ENCODE data around the gene KIAA0513. TPM values are rescaled to one million over a fixed set of nuclear protein-coding genes. Genes with fewer than 3 reads are reported as not detected.
A peak's percentile ranks its signal among the peaks of the same experiment; 100 is the strongest.

KIAA0513 gene
- total RNA-seq, 4 donors from 2014 or later = 18.5 to 41.3 (median 34.5) TPM

- Histone ChIP-seq H3K27me3 (no peaks in the 10 kb centered on the region), H3K36me3 (no peaks in the 10 kb centered on the region), H3K4me3 (no peak overlapping the region), H3K9me3 (no peaks in the 10 kb centered on the region), H3K27ac (peak overlapping the region; percentile 85 to 91 (median 88)), H3K4me1 (peaks cover 49 to 84% (median 74%) of the 10 kb centered on the region in 4 donors)
- WGBS, 2 donors (ENCODE audit: low coverage in 1 of 2) = 93 to 100% methylated on average over 3 to 11 of the region's 11 CpGs
- TF ChIP-seq POLR2AphosphoS5 (IDR thresholded peaks at IDR 0.05) (no peak), POLR2A (IDR thresholded peaks at IDR 0.05) (no peak), EP300 (IDR thresholded peaks at IDR 0.05; ENCODE audit: low read depth) (no peak)
- TF ChIP-seq, protein P1, sequence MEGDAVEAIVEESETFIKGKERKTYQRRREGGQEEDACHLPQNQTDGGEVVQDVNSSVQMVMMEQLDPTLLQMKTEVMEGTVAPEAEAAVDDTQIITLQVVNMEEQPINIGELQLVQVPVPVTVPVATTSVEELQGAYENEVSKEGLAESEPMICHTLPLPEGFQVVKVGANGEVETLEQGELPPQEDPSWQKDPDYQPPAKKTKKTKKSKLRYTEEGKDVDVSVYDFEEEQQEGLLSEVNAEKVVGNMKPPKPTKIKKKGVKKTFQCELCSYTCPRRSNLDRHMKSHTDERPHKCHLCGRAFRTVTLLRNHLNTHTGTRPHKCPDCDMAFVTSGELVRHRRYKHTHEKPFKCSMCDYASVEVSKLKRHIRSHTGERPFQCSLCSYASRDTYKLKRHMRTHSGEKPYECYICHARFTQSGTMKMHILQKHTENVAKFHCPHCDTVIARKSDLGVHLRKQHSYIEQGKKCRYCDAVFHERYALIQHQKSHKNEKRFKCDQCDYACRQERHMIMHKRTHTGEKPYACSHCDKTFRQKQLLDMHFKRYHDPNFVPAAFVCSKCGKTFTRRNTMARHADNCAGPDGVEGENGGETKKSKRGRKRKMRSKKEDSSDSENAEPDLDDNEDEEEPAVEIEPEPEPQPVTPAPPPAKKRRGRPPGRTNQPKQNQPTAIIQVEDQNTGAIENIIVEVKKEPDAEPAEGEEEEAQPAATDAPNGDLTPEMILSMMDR (IDR thresholded peaks at IDR 0.05) = no peak
- no peak for DNase-seq
- intact Hi-C loops (cut with DNase I; ENCODE audit: low total_unique reads) = no loop called here
- in situ Hi-C loops (cut with MboI; ENCODE audit: low pct_ligation_motif_present in 1 of 4, low pct_unique_long_range_greater_than_20kb in 1 of 4, low sequenced_read_pairs in 3 of 4) = no loop called here
These were observed 31.2 kb upstream of the KIAA0513 start for GRCh38 chr16:84996365-84996764.

GRCh38 chr16:84999200-84999599 lies 28.4 kb upstream of the KIAA0513 start:
- peaks cover 53 to 84% (median 76%) of the 10 kb centered on the region in 4 donors for H3K4me1 ChIP-seq
- no peak overlapping the region for H3K4me3 ChIP-seq
- TF ChIP-seq, protein P1 (IDR thresholded peaks at IDR 0.05) = no peak
- TF ChIP-seq POLR2AphosphoS5 (IDR thresholded peaks at IDR 0.05) (no peak), POLR2A (IDR thresholded peaks at IDR 0.05) (no peak)

DNA sequence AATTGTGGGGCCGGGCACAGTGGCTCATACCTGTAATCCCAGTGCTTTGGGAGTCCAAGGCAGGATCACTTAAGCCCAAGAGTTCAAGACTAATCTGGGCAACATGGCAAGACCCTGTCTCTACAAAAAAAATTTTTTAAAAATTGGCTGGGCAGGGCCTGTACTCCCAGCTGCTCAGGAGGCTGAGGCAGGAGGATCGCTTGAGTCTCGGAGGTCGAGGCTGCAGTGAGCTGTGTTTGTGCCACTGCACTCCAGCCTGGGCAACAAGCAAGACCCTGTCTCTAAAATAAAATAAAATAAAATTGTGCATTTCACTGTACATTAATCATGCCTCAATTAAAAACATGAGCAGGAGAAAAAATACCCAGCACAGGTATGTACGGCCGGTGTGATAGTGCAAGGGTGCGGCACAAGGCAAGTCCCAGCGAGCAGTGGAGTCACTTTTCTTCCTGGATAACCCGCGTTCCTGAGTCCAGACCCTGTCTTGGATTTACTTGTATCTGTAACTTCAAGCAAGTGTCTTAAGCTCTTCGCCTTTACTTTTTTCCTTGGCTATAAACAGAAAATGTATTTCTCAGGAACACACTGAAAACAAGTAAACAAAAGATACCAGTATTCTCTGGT lies 27.6 kb upstream of the KIAA0513 start:
- TF ChIP-seq POLR2A (IDR thresholded peaks at IDR 0.05) (no peak), EP300 (IDR thresholded peaks at IDR 0.05; ENCODE audit: low read depth) (no peak), POLR2AphosphoS5 (IDR thresholded peaks at IDR 0.05) (no peak)
- TF ChIP-seq, protein P1 (IDR thresholded peaks at IDR 0.05) = no peak
- Histone ChIP-seq H3K36me3 (no peaks in the 10 kb centered on the region), H3K4me3 (no peak overlapping the region), H3K27ac (peak overlapping the region; percentile 80 to 85 (median 84)), H3K27me3 (no peaks in the 10 kb centered on the region), H3K9me3 (no peaks in the 10 kb centered on the region), H3K4me1 (peaks cover 54 to 84% (median 76%) of the 10 kb centered on the region in 4 donors)
- in situ Hi-C loops (cut with MboI; ENCODE audit: low pct_ligation_motif_present in 1 of 4, low pct_unique_long_range_greater_than_20kb in 1 of 4, low sequenced_read_pairs in 3 of 4) = no loop called here
- intact Hi-C loops (cut with DNase I; ENCODE audit: low total_unique reads) = no loop called here
- WGBS, 2 donors (ENCODE audit: low coverage in 1 of 2) = 80 to 88% methylated on average over 8 to 11 of the region's 11 CpGs
- DNase-seq = no peak

More at GRCh38 chr16:84999200-84999599, 28.4 kb upstream of the KIAA0513 start:
- in situ Hi-C loops (cut with MboI; ENCODE audit: low pct_ligation_motif_present in 1 of 4, low pct_unique_long_range_greater_than_20kb in 1 of 4, low sequenced_read_pairs in 3 of 4) = no loop called here
- WGBS, 2 donors (ENCODE audit: low coverage in 1 of 2) = 58 to 74% methylated on average over 3 of the region's 3 CpGs
- Histone ChIP-seq H3K36me3 (no peaks in the 10 kb centered on the region), H3K27ac (peak overlapping the region; percentile 80 to 85 (median 84)), H3K27me3 (no peaks in the 10 kb centered on the region), H3K9me3 (no peaks in the 10 kb centered on the region)
- intact Hi-C loops (cut with DNase I; ENCODE audit: low total_unique reads) = no loop called here
- DNase-seq = no peak

DNA sequence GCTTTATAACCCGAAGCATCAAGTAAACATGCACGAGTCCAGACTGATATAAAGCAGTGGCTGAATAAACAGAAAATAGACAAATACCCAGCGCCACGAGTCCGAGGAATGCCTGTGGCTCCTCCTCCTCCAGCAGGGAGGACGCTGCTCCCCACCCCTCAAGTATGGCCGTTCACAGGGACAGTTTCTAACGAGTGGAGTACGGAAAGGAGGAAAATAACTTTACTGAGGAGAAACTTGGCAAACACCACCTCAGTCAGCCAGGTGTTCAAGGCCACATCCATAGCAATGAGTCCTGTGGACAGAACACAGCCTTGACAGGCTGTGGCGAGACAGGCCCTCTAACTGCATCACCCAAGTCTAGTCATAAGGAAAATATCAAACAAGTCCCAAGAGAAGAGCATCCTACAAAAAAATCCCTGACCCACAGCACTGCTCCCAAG lies 25.5 kb upstream of the KIAA0513 start:
- H3K27me3 ChIP-seq = no peaks in the 10 kb centered on the region
- peaks cover 52 to 84% (median 74%) of the 10 kb centered on the region in 4 donors for H3K4me1 ChIP-seq
- peak overlapping the region in 1 of 4 donors; percentile 4 for H3K4me3 ChIP-seq
- in situ Hi-C loops (cut with MboI; ENCODE audit: low pct_ligation_motif_present in 1 of 4, low pct_unique_long_range_greater_than_20kb in 1 of 4, low sequenced_read_pairs in 3 of 4) (no loop called here), intact Hi-C loops (cut with DNase I; ENCODE audit: low total_unique reads) (no loop called here)
- peak overlapping the region; percentile 80 to 85 (median 84) for H3K27ac ChIP-seq
- H3K9me3 ChIP-seq = no peaks in the 10 kb centered on the region
- 25 to 40% methylated on average over 8 to 10 of the region's 10 CpGs for WGBS, 2 donors (ENCODE audit: low coverage in 1 of 2)
- no peaks in the 10 kb centered on the region for H3K36me3 ChIP-seq
- DNase-seq = no peak
- no peak for TF ChIP-seq POLR2AphosphoS5 (IDR thresholded peaks at IDR 0.05)
